Measurements from ENCODE around the gene CCNI.
A peak's percentile ranks its signal among the peaks of the same experiment; 100 is the strongest.
"Not testable (repeated sequence)": the region's sequence is repeated elsewhere in the genome, so short reads cannot be mapped to it uniquely, and the experiment has no call there.

CCNI gene, protein sequence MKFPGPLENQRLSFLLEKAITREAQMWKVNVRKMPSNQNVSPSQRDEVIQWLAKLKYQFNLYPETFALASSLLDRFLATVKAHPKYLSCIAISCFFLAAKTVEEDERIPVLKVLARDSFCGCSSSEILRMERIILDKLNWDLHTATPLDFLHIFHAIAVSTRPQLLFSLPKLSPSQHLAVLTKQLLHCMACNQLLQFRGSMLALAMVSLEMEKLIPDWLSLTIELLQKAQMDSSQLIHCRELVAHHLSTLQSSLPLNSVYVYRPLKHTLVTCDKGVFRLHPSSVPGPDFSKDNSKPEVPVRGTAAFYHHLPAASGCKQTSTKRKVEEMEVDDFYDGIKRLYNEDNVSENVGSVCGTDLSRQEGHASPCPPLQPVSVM

DNA sequence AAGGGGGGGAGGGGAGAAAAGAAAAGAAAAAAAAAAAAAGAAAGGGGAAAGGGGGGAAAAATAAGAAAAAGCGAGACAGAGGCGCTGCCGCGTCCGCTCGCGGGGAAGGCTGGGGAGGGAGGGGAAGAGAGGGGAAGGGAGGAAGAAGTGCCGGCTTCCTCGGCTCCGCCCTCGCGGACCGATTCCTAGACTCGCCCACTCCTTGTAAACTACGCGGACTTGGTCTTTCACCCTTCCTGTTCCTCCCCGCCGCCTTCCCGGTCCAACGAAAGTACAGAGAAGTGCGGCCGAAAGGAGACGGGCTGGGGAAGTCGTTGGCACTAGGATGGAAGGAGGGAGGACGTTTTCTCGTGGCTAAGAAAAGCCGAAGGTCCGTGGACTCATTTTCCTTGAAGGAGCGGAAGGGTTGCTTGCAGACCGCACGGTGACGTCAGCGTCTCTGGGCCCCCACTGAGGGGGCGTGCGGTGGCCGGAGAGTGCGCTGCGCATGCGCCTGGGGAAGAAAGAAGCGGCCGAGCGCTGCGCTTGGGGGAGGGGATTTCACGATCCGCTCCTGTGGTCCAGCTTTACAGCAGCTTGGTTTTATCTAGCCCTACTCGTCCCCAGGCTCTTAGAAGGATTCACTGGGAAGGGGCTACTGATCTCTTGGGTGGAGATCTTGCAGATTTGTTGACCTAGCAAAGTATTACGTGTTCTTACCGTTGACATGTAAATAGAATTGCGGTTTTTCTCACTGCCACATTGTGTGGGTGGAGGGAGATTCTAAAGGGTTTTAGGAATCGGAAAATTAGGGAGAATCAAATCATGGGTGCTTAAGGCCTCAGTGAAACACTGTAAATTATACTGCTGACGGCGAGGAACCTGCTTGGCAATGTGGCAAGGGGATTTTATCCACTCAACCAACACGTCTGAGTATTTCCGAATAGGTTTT lies at the start of gene CCNI:
CCNI (minus strand) TSS at position 121 of the 931 bp plus-strand sequence. CDS start 9,627 bp downstream, outside the sequence.
- DNase-seq, result peak; percentile 98

DNA sequence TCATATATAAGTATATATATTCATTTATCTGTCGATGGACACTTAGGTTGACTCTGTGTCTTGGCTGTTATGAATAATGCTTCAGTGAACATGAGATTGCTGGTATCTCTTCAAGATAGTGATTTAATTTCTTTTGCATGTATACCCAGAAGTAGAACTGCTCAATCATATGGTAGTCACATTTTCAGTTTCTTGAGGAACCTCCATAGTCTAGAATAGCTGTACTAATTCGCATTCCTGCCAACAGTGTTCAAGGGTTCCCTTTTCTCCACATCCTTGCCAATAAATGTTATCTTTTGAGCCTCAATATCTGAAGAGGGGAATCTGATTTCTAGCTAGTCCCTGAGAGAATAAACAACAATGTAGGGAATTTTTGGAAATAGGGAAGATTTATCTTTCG lies 48.8 kb upstream of the CCNI start:
- no peak for DNase-seq

DNA sequence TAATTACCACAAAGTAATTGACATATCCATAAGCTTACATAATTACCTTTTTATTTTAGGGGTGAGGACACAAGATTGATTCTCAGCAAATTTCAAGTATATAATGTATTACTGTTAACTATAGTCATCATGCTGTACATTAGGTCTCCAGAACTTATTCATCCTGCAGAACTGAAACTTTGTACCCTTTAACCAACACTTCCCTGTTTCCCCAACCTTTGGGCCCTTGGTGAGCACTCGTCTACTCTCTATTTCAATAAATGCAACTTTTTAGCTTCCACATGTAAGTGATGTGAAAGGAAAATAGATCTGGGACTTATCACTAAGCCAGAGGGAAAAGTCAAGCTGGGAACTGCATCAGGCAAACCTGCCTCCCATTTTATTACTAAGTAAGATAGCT lies 47.6 kb upstream of the CCNI start:
- no peak for DNase-seq

DNA sequence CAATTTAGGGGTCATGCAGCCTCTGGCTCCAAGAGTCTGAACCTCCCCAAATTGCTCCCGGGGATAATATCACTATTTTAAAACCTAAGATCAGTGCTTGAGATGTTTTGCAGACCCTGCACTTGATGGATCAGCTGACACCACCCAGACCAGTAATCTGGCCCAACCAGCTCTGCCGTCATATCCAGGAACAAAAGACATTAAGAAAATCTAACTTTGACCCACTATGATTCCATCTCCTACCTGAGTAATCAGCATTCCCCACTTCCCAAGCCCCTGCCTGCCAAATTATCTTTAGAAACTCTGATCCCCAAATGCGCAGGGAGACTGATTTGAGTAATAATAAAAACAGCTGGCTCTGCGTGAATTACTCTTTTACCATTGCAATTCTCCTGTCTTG lies 46.9 kb upstream of the CCNI start:
- no peak for DNase-seq

DNA sequence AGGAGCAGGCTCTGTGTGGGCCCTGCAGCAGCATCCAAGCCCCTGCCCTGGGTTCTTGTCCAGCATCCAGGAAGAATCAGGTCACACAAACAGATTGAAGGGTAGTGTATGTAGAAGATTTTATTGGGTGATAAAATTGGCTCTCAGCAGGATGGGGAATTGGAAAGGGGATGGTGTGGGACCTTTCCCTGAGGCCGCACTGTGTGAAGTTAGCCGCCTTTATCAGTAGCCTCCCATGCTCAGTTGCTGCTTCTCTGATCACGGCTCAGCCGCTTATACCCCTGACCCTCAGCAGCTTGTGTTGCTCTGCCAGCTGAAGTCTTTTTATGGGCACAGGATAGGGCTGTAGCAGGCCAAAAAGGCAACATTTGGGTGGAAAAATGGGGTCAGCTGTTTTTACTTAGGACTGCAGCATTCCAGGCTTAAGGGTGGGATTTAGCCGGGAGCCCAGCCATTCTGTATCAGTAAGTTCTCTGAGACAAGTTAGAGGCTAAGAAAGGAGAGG lies 46.0 kb upstream of the CCNI start:
- no peak for DNase-seq

DNA sequence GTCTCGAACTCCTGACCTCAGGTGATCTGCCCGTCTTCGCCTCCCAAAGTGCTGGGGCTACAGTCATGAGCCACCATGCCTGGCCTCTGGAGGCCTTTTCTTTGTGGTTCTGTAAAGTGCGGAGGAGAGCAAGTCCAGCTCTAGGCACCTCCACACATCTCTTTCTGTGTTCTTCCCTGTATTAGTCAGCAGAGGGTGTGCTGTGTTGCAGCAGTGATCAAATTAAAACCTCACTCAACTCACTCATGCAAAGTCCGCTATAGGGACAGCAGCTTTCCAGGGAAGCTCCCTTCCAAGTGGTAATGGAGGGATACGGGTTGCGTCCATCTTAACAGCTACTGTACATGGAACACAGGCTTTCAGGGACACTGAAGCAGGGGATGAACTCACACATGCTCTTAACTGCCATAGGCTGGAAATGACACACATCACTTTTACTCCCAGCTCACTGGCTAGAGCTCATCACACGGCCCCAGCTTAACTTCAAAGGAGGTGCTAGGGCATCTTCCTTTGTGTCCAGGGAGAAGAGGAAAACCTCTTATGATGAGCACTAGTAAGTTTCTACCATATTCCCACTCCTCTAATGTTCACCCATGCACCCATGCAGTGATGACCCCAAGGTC lies 45.2 kb upstream of the CCNI start:
- DNase-seq, result no peak

DNA sequence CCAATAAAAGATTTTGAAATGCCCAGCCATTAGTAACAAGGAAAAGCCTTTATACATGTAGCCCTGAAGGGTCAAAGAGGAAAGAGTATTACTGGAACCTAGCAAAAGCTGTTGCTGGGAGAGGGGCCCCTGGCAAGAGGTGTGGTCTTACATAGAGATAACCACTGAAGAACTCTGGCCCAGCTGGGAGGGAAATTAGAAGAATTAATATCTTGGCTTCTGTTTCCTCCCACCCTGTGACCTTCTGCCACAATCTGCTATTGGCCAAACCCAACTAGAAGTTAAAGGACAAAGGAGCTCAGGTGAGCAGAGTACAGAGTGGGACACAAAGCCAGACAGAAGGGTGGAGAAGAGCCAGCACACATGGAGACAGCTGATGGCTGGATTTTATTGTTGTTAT lies 41.9 kb upstream of the CCNI start:
- DNase-seq, result no peak

DNA sequence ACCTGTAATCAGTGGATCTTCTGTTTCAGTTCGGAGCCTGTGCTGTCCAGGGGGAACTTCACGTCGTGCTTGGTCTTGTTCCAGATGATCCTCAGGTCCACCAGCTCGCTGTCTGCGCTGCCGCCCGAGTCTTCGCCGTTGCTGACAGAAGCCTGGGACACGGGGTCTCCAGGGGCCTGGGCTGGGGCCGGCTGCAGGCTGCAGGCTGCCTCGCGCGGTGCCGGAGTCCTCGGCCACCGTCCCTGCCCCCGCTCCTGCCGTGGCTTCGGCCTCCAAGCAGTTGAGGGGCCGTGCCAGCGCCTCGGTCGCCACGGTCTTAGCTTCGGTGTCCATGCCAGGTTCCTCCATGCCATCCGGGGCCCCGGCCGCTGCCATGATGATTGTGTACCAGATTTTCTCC lies 37.3 kb upstream of the CCNI start:
- DNase-seq, result no peak

DNA sequence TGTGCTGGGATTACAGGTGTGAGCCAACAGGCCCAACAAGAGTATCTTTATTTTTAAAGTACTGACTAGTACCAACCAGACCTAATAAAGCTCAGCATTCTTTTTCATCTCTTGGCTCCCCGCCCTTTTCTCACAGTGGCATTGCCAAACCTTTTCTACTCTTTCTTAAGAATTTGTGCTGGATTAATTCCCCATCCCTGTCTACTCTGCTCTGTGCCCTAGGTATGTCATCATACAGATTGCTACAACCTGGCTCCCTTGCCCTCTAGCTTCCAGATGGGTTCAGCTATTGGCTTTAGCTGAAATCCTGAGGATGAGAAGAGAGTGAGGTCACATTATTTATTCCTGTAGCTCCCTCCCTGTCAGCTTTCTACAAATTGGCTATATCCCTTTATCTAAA lies 34.9 kb upstream of the CCNI start:
- no peak for DNase-seq

DNA sequence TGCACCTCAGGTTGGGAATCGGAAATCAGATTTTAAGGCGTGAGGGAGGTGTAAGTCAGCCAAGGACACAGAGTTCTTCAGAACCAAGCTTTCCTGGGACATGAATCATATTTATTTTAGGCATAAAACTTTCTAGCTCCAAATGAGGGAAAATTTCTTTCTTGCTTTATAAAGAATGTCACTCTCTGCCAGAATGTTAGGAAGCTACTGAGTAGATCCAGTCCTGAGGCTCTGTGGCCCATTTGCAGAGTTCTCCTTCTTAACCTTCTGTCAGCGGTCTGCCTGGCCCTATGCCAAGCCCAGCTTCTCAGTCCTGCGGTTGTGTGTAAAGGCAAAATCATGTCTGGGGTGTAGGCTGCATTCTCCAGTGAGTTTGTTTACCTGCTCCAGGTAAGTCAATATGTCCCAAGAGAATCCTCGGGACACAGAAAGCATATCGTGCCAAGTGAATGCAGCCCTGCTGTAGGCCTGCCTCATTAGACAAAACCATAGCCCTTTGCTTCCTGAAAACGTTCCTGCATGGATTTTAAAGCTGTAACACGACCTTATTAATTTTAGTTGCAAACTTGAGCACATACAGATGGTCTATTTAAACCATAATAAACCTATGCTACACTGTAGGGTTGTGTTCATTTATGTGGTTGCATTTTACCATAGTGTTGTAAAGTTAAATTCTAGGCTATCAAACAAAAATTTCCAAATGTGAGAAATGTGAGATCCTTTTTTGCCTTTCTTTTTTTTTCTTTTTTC lies 29.2 kb upstream of the CCNI start:
- no peak for DNase-seq

DNA sequence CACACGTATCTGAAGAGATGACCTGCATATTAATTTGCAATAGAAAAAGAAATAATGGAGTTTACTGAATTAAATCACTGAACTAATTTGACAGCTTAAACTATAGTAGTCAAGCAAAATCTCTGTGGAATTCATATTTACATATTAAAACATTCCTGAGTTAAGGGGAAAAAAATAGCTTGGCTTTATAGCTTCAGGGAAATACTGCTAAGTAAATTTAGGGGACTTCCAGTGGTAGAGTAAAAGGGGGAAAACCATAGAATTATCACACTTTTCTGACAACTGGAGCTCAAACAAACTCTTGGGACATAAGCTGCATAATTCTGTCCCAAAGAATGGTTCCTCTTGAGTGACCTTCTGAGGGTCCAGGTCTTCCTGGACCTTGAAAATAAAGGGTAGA lies 28.6 kb upstream of the CCNI start:
- DNase-seq, result no peak

DNA sequence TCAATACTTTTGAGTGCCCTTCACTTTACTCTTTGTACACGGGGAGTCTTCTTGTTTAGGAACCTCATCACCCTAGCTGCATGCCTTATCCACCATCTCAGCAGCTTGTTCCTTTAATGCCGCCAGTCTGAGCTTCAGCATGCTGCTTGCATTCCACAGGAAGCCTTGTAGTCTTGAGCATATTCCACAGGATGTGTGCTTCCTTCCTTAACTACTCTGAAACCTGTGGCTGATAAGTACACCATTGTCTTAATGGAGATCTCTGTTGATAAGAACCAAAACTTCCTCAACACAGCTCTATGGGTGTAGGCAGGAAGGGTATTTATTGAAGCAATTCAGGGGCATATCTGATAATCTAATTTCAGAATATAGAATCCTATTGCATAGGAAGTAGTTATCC lies 24.4 kb upstream of the CCNI start:
- DNase-seq, result no peak

DNA sequence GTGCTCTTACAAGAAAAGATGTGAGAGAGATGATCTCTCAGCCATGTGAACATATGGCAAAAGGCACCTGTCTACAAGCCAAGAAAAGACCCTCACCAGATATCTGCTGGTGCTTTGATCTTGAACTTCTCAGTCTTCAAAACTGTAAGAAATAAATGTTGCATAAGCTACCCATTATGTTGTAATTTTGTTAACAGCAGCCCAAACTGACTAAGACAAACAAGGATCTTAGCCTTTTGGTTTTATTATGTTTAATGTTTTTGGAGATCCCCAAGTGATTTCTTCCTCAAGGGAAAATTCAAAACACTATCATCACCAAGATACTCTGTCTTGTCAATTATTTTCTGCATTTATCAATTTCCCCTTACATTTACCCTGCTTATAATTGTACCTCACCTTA lies 21.8 kb upstream of the CCNI start:
- no peak for DNase-seq

DNA sequence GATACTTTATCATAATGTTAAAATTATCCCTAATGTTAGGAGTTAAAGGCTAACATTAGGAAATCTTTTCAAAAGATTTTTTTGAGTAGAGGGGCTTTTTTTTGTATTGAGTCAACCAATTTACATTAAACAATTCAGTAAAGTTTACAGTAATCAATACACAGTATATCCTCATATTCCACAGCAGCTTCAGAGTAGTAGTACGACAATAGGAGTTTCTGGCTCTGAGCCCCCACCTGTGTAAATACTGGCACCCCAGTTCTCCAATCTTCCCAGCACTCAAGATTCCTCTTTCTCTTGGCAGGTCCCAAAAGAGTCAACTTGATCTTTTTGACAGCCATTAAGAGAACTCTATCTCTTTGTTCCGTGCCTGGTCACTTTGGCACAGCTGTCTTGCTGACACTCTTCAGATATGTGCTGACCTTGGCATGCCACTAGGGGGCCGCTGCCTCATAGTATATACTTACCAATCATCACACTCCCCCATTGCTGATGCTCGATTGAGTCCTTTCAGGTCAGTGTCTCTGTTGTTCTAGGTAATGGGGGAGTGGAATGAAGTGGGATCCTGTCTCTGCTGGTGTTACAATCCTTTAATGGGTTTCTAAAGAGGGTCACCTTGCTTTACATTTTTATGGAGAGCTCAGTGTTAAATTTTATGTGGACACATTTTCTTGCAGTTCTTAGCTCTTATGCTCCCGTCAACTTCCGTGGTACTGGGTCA lies 19.5 kb upstream of the CCNI start:
- DNase-seq, result peak; percentile 83

DNA sequence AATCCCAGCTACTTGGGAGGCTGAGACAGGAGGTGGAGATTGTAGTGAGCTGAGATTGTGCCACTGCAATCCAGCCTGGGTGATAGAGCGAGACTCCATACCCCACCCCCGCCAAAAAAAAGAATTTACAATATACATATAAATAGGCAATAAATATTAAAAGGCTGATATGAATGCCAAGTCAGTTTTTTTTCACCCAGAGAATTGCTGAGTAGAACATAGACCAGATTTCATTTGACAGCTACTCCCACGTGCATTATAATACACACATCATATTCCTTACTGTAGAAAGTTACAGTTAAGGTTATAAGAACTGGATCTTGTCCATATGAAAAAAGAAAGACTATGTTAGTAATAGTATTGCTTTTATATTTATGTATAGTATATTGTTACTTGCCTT lies 18.7 kb upstream of the CCNI start:
- no peak for DNase-seq

DNA sequence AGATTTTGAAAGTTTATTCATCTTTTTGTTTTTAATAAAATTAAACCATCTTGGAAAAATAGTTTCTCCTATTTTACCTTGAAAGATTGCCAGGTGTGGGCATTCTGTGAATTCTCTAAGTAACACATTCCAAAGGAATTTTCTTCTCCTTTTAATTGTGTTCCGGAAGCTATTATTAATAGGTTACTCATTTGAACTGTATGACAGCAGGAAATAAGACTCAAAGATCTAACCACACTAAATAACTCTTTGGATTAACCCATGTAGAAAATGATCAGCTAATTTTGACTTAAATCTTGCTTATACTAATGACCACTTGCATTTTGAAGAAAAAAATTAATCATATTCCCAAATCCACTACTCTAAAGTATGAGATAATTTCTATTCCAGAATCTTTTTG lies 17.6 kb upstream of the CCNI start:
- no peak for DNase-seq

DNA sequence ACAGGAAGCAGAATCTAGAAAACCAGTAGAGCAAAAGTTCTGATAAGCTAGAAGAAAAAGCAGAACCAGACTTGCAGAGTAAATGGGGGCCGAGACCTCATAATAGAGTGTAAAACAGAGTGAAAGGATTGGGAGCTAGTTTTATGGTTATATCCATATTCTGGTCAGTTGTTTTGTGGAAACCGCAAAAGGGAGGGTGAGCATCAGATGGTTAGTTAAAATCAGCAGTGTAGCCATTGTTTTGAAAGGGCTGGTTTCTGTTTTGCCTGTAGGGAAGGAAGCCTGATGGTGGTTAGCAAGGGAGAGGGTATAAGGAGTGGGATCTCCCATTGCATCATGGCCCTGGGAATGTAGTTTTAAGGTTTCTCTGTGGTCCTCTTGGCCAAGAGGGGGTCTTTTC lies 17.2 kb upstream of the CCNI start:
- DNase-seq, result no peak

DNA sequence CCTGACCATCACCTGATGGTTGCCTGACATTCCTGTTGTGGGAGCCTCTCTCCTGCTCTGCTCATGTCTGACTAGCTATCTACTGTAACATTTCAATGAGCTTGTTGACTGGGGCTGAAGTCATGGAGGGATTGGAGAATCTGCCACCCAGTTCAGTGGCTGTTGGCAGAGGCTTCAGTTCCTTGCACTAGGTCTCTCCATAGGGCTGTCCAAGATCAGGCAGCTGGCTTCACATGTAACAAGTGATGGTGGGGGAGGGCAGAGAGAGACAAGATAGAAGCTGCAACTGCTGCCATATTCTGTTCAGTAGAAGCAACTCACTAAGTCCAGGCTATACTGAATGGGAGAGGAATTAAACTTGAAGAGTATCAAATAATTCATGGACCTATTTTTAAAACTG lies 14.1 kb upstream of the CCNI start:
- no peak for DNase-seq

DNA sequence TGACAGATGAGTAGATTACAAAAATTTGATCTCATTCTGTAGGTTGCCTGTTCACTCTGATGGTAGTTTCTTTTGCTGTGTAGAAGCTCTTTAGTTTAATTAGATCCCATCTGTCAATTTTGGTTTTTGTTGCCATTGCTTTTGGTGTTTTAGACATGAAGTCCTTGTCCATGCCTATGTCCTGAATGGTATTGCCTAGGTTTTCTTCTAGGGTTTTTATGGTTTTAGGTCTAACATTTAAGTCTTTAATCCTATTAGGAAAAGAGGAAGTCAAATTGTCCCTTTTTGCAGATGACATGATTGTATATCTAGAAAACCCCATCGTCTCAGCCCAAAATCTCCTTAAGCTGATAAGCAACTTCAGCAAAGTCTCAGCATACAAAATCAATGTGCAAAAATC lies 11.2 kb upstream of the CCNI start:
- DNase-seq, result not testable (repeated sequence)

DNA sequence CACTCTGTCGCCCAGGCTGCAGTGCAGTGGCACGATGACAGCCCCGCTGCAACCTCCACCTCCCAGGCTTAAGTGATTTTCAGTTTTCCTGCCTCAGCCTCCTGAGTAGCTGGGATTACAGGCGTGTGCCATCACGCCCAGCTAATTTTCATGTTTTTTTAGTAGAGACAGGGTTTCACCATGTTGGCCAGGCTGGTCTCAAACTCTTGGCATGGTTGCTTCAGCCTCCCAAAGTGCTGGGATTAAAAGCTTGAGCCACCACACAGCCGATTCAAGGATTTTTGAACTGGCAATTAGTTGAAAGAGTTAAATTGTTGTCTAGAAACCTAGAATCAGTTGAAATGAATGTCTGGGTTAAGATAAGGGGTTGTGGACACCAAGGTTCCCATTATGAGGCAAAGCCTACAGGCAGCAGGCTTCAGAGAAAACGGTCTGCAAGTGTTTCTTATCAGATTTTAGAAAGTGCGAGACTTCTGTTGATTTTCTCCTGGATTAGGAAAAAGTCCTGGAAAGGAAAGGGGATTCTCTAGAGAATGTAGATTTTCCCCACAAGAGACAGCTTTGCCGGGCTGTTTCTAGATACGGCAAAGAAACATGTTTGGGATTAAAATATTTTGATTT lies 8.3 kb upstream of the CCNI start:
- no peak for DNase-seq

DNA sequence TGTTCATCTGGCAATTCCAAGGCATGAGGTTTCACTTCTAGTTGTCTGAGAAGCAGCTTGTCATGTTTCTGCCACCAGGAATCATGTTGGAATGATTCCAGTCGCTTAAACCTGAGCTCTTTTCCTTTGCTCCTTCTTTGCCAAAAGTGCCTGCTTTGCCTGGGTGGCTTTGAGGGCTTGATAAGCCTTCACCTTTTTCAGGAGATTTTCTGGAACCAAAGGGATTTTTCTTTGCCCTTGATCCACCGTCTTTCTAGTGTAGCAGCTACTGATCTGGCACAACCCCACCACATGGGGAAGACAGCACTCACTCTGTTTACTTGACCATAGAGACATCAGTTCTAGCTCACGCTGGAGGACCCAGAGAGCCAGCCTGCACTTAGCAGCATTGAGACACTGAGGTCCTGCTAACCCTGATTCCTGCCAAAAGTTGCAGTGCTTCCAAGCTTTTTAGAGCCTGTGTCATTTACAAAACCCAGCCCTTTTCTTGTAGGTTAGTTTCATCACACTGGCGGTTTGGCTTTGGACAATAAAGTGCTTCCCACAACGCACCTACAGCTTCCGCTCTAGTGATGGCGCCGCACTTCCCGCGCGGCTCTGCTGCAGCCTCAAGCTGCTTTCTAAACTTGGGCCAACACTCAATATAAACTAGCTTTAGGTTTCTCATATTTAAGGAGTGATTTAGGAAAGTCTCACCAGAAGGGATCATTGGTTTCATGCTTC lies 7.3 kb upstream of the CCNI start:
- DNase-seq, result no peak
